A549 (cell line): Measurements from ENCODE around the gene ANKRD40.

ENCODE experiments used
- CTCF ChIP-seq: fragments of >200 bp; sonication (Bioruptor Twin); formaldehyde crosslinking; IDR thresholded peaks from 3 replicates; pipeline ENCODE4 v1.5.1; 2016
- ELK1 ChIP-seq: fragments of 150-350 bp; IDR thresholded peaks from 2 replicates; pipeline ENCODE4 v1.6.1; 2014; ENCODE audit warnings: low read depth, mild to moderate bottlenecking, low read length
- JUN ChIP-seq, 2 experiments: fragments of >200 bp; sonication (Bioruptor Twin); formaldehyde crosslinking; IDR thresholded peaks; 2 replicates in 1 of 2; 3 replicates in 1 of 2; pipeline ENCODE4 v1.6.1; 2016 to 2017
- RCOR1 ChIP-seq: fragments of 150-350 bp; IDR thresholded peaks from 2 replicates; pipeline ENCODE4 v1.6.1; 2014; ENCODE audit warnings: antibody characterized with exemption, low read length, low read depth
- ZFP36 ChIP-seq: fragments of 450-650 bp; IDR thresholded peaks from 2 replicates; pipeline ENCODE4 v1.6.1; 2014; ENCODE audit warnings: borderline replicate concordance; ENCODE audit not compliant: partially characterized antibody
- ZNF302 ChIP-seq: fragments of 250-450 bp; sonication (Bioruptor Pico); IDR thresholded peaks from 2 replicates; pipeline ENCODE4 v1.9.0; 2021; ENCODE audit warnings: inconsistent platforms, mild to moderate bottlenecking, moderate library complexity

GRCh38 chr17:50696365-50696879 is 11.3 kb downstream of the ANKRD40 start:
- TF ChIP-seq CTCF = no peak
- no peak for TF ChIP-seq ZNF302 (CRISPR knock-in tag)
- no peak for TF ChIP-seq RCOR1
- TF ChIP-seq ELK1 = no peak
- TF ChIP-seq JUN (IDR thresholded peaks at IDR 0.05) = no peak; a peak in 1 of 5 replicates
- TF ChIP-seq ZFP36 = no peak
